ENCODE results near the gene SEC14L2. TPM values are rescaled to one million over a fixed set of nuclear protein-coding genes. Genes with fewer than 3 reads are reported as not detected.
"Not testable (repeated sequence)": the region's sequence is repeated elsewhere in the genome, so short reads cannot be mapped to it uniquely, and the experiment has no call there.

SEC14L2 gene
- total and polyA plus RNA-seq, 8 donors = 2.6 to 6.6 (median 3.8) TPM

- H3K9me3 ChIP-seq = no peaks in the 10 kb centered on the region
- DNase-seq = peak in 4 of 6 donors; percentile 30 to 72 (median 52)
- H3K4me3 ChIP-seq = no peak overlapping the region
- no peaks in the 10 kb centered on the region for H3K36me3 ChIP-seq
- ATAC-seq = peak; percentile 86 to 96 (median 92)
- no peak for FAIRE-seq
- H3K4me1 ChIP-seq = peaks cover 0 to 6% (median 5%) of the 10 kb centered on the region in 3 donors
- intact Hi-C loops (cut with DNase I) = loop anchor here in 2 of 3 donors (5.0 to 10.0 kb wide), 2 partner anchors 152 to 160 kb away; partner anchors contain the start of gene TCN2 (in 1 of the 2)
- no peaks in the 10 kb centered on the region for H3K27me3 ChIP-seq
- H3K27ac ChIP-seq = no peak overlapping the region
- WGBS, 2 donors = 16 to 17% methylated on average over 11 of the region's 11 CpGs
- TF ChIP-seq, protein P1, sequence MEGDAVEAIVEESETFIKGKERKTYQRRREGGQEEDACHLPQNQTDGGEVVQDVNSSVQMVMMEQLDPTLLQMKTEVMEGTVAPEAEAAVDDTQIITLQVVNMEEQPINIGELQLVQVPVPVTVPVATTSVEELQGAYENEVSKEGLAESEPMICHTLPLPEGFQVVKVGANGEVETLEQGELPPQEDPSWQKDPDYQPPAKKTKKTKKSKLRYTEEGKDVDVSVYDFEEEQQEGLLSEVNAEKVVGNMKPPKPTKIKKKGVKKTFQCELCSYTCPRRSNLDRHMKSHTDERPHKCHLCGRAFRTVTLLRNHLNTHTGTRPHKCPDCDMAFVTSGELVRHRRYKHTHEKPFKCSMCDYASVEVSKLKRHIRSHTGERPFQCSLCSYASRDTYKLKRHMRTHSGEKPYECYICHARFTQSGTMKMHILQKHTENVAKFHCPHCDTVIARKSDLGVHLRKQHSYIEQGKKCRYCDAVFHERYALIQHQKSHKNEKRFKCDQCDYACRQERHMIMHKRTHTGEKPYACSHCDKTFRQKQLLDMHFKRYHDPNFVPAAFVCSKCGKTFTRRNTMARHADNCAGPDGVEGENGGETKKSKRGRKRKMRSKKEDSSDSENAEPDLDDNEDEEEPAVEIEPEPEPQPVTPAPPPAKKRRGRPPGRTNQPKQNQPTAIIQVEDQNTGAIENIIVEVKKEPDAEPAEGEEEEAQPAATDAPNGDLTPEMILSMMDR (IDR thresholded peaks at IDR 0.05) = peak; percentile 71 to 81 (median 74)
These were observed 48.0 kb downstream of the SEC14L2 start for GRCh38 chr22:30444632-30445437.

DNA sequence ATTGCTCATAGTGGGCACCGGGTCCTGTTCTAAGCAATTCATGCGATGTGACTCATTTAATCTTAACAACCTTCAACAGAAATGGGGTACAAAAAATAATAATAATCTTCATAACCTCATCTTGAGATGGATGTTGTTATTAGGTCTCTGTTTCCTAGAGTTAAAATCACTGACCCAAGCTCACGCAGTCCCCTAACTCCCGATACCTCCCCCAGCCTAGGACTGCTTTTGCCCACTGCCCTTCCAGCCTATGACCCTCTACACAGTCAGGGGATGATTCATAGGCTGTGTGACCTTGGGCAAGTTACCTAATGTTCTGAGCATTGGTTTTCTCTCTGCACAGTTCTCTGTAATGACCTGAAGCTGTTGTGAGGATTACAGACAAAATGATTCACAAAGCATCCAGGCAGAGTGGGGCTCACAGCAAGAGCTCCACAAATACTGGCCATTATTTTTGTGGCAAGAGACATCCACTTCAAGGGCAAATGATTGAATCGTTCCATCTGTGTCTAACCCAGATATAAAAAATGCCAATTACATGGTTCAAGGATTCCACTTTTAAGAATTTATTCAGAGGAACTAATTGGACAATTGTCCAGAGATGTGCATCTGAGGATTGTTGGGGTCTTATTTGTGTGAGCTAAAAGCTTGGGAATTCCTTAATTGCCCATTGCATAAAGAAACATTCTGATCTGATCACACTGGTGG is 48.8 kb downstream of the SEC14L2 start:
- ATAC-seq = peak; percentile 50 to 74 (median 58)
- Histone ChIP-seq H3K4me3 (no peak overlapping the region), H3K27me3 (no peaks in the 10 kb centered on the region), H3K27ac (no peak overlapping the region), H3K4me1 (peaks cover 0 to 6% (median 5%) of the 10 kb centered on the region in 3 donors), H3K36me3 (no peaks in the 10 kb centered on the region), H3K9me3 (no peaks in the 10 kb centered on the region)
- intact Hi-C loops (cut with DNase I) = loop anchor here in 2 of 3 donors (5.0 to 10.0 kb wide), 2 partner anchors 152 to 159 kb away; partner anchors contain the start of gene TCN2 (in 1 of the 2)
- TF ChIP-seq, protein P1 (IDR thresholded peaks at IDR 0.05) = no peak
- no peak for DNase-seq
- WGBS, 2 donors = 22 to 25% methylated on average over 5 of the region's 5 CpGs
- no peak for FAIRE-seq

- no peaks in the 10 kb centered on the region for H3K36me3 ChIP-seq
- TF ChIP-seq, protein P1 (IDR thresholded peaks at IDR 0.05) = no peak
- H3K4me1 ChIP-seq = peaks cover 0 to 6% (median 5%) of the 10 kb centered on the region in 3 donors
- DNase-seq (no peak), FAIRE-seq (no peak), ATAC-seq (no peak)
- 83 to 93% methylated on average over 3 of the region's 3 CpGs for WGBS, 2 donors
- no peak overlapping the region for H3K27ac ChIP-seq
- H3K9me3 ChIP-seq = no peaks in the 10 kb centered on the region
- intact Hi-C loops (cut with DNase I) = loop anchor here in 2 of 3 donors (5.0 to 10.0 kb wide), 2 partner anchors 150 to 157 kb away; partner anchors contain the start of gene TCN2 (in 1 of the 2)
- H3K27me3 ChIP-seq = no peaks in the 10 kb centered on the region
- no peak overlapping the region for H3K4me3 ChIP-seq
These were observed 50.8 kb downstream of the SEC14L2 start for GRCh38 chr22:30447656-30448055.

GRCh38 chr22:30451488-30451887 is 54.7 kb downstream of the SEC14L2 start:
- DNase-seq; FAIRE-seq; intact Hi-C loops (cut with DNase I); ATAC-seq; H3K4me3 ChIP-seq; H3K27me3 ChIP-seq; H3K27ac ChIP-seq; H3K36me3 ChIP-seq; H3K4me1 ChIP-seq; H3K9me3 ChIP-seq: not testable (repeated sequence)
- 29 to 33% methylated on average over 9 of the region's 9 CpGs for WGBS, 2 donors

GRCh38 chr22:30452861-30453260 is 56.0 kb downstream of the SEC14L2 start:
- Histone ChIP-seq H3K4me3 (no peak overlapping the region), H3K27me3 (no peaks in the 10 kb centered on the region), H3K4me1 (no peaks in the 10 kb centered on the region), H3K9me3 (no peaks in the 10 kb centered on the region), H3K27ac (no peak overlapping the region), H3K36me3 (no peaks in the 10 kb centered on the region)
- FAIRE-seq = no peak
- 70 to 76% methylated on average over 6 of the region's 6 CpGs for WGBS, 2 donors
- TF ChIP-seq, protein P1 (IDR thresholded peaks at IDR 0.05) = no peak
- no peak for ATAC-seq
- intact Hi-C loops (cut with DNase I) = no loop called here
- no peak for DNase-seq
